ENCODE results near the gene FCRL2. TPM values are rescaled to one million over a fixed set of nuclear protein-coding genes. Genes with fewer than 3 reads are reported as not detected.

FCRL2 gene
- total RNA-seq, 2 donors from 2014 or later = not detected

DNA sequence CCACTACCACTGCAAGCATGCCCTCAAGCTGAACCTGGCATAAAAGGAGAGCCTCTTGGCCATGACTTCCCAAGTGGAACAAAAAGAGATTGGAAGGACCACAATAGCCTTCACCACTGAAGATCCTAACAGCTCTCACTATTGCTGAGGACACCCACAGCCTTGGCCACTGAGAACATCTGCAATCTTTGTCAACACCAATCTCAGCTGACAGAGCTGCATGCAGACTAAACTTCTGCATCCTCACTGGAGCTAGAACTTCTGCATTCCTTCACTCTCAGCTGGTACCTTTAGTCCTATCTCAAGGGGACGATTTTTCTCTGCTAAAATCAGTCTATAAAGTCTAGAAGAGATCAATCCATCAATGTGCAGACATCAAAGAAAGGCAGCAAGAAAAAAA lies 8.3 kb upstream of the FCRL2 start:
- H3K9ac ChIP-seq (ENCODE audit: extremely low read depth, low read length, poor library complexity, severe bottlenecking) = no peak overlapping the region
- H3K4me1 ChIP-seq (ENCODE audit: control insufficient read depth, insufficient read depth, low read length) = no peaks in the 10 kb centered on the region
- Mint-ChIP-seq H3K27me3 (ENCODE audit: insufficient read depth) (peaks cover 4% of the 10 kb centered on the region), H3K36me3 (ENCODE audit: low read depth) (no peaks in the 10 kb centered on the region), H3K9me3 (no peaks in the 10 kb centered on the region), H3K4me3 (no peak overlapping the region), H3K27ac (no peak overlapping the region), H3K4me1 (no peaks in the 10 kb centered on the region)
- H3K36me3 ChIP-seq (ENCODE audit: control insufficient read depth, insufficient read depth, low read length) = no peaks in the 10 kb centered on the region
- H3K27ac ChIP-seq (ENCODE audit: low read depth, low read length) = no peak overlapping the region
- no peaks in the 10 kb centered on the region for H3K9me3 ChIP-seq (ENCODE audit: control insufficient read depth, low read length)
- TF ChIP-seq, protein P1, sequence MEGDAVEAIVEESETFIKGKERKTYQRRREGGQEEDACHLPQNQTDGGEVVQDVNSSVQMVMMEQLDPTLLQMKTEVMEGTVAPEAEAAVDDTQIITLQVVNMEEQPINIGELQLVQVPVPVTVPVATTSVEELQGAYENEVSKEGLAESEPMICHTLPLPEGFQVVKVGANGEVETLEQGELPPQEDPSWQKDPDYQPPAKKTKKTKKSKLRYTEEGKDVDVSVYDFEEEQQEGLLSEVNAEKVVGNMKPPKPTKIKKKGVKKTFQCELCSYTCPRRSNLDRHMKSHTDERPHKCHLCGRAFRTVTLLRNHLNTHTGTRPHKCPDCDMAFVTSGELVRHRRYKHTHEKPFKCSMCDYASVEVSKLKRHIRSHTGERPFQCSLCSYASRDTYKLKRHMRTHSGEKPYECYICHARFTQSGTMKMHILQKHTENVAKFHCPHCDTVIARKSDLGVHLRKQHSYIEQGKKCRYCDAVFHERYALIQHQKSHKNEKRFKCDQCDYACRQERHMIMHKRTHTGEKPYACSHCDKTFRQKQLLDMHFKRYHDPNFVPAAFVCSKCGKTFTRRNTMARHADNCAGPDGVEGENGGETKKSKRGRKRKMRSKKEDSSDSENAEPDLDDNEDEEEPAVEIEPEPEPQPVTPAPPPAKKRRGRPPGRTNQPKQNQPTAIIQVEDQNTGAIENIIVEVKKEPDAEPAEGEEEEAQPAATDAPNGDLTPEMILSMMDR (conservative IDR thresholded peaks at IDR 0.05) = no peak
- no peak for DNase-seq
- no peak overlapping the region for H3K4me3 ChIP-seq (ENCODE audit: low read length)
- 70% methylated on average over 1 of the region's 1 CpG; no CpG with 5 or more reads in 1 of the 2 experiments for WGBS, 2 experiments (ENCODE audit: insufficient coverage in 1 of 2, insufficient read length in 1 of 2)
- H3K27me3 ChIP-seq (ENCODE audit: control insufficient read depth, insufficient read depth, low read length, poor library complexity, severe bottlenecking) = no peaks in the 10 kb centered on the region

DNA sequence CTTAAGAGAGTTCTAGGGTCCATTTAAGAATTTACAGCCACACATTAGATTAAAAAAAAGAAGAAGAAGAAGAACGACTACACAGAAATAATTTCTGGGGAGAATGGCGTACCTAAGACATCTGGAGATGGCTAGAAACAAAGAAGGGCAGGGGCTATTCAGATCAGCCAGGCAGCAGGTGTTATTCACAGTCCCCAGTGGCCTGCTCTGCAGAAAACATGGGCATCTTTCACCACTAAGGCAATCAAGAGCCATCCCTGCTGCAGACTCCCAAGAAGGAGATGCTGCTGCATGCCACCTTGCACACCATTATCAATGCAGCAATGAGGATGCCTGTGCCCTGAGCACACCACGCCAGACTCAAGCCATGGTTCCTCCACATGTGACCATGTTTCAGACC lies 7.9 kb upstream of the FCRL2 start:
- H3K9me3 Mint-ChIP-seq = no peaks in the 10 kb centered on the region
- WGBS, 2 experiments (ENCODE audit: insufficient coverage in 1 of 2, insufficient read length in 1 of 2) = 87 to 100% methylated on average over 3 of the region's 3 CpGs
- no peaks in the 10 kb centered on the region for H3K4me1 ChIP-seq (ENCODE audit: control insufficient read depth, insufficient read depth, low read length)
- no peak overlapping the region for H3K4me3 ChIP-seq (ENCODE audit: low read length)
- H3K36me3 ChIP-seq (ENCODE audit: control insufficient read depth, insufficient read depth, low read length) = no peaks in the 10 kb centered on the region
- no peak overlapping the region for H3K9ac ChIP-seq (ENCODE audit: extremely low read depth, low read length, poor library complexity, severe bottlenecking)
- no peak overlapping the region for H3K4me3 Mint-ChIP-seq
- TF ChIP-seq, protein P1 (conservative IDR thresholded peaks at IDR 0.05) = no peak
- H3K27me3 ChIP-seq (ENCODE audit: control insufficient read depth, insufficient read depth, low read length, poor library complexity, severe bottlenecking) = no peaks in the 10 kb centered on the region
- no peaks in the 10 kb centered on the region for H3K36me3 Mint-ChIP-seq (ENCODE audit: low read depth)
- H3K9me3 ChIP-seq (ENCODE audit: control insufficient read depth, low read length) = no peaks in the 10 kb centered on the region
- H3K4me1 Mint-ChIP-seq = no peaks in the 10 kb centered on the region
- H3K27ac Mint-ChIP-seq = no peak overlapping the region
- H3K27me3 Mint-ChIP-seq (ENCODE audit: insufficient read depth) = peaks cover 4% of the 10 kb centered on the region
- H3K27ac ChIP-seq (ENCODE audit: low read depth, low read length) = no peak overlapping the region
- no peak for DNase-seq

DNA sequence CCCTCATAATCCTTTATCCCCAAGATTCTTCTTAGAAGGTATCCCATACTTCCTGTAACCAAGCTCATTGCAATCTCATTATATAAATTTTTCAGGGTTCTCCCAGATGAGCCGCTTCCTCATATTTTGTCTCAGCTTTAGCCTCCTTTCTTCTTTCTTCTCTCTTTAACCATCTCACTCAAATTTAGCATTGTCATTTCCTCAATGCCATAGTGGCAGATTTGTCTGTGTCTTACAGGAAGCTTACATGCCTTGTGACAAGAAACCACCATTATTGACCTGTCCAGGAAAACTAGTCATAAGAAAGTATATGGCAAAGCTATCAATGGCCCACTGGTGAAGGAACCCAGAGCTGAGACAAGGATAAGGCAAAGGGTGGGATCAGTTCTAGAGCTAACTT lies 6.0 kb upstream of the FCRL2 start:
- WGBS, 2 experiments (ENCODE audit: insufficient coverage in 1 of 2, insufficient read length in 1 of 2) = 95 to 100% methylated on average over 1 of the region's 1 CpG

More for the DNA sequence above, 6.0 kb upstream of the FCRL2 start:
- Histone ChIP-seq H3K4me1 (ENCODE audit: control insufficient read depth, insufficient read depth, low read length) (no peaks in the 10 kb centered on the region), H3K4me3 (ENCODE audit: low read length) (no peak overlapping the region), H3K36me3 (ENCODE audit: control insufficient read depth, insufficient read depth, low read length) (no peaks in the 10 kb centered on the region), H3K27ac (ENCODE audit: low read depth, low read length) (no peak overlapping the region), H3K9me3 (ENCODE audit: control insufficient read depth, low read length) (no peaks in the 10 kb centered on the region), H3K9ac (ENCODE audit: extremely low read depth, low read length, poor library complexity, severe bottlenecking) (no peak overlapping the region), H3K27me3 (ENCODE audit: control insufficient read depth, insufficient read depth, low read length, poor library complexity, severe bottlenecking) (no peaks in the 10 kb centered on the region)
- no peaks in the 10 kb centered on the region for H3K36me3 Mint-ChIP-seq (ENCODE audit: low read depth)
- peaks cover 2% of the 10 kb centered on the region for H3K4me1 Mint-ChIP-seq
- no peak overlapping the region for H3K27ac Mint-ChIP-seq
- DNase-seq = no peak
- H3K27me3 Mint-ChIP-seq (ENCODE audit: insufficient read depth) = peaks cover 4% of the 10 kb centered on the region
- no peak overlapping the region for H3K4me3 Mint-ChIP-seq
- TF ChIP-seq, protein P1 (conservative IDR thresholded peaks at IDR 0.05) = no peak
- no peaks in the 10 kb centered on the region for H3K9me3 Mint-ChIP-seq

Data from endodermal cell (in vitro differentiated cells).